Measurements from ENCODE around the gene RAC2. TPM values are rescaled to one million over a fixed set of nuclear protein-coding genes. Genes with fewer than 3 reads are reported as not detected.

Gene RAC2
- total RNA-seq, 4 donors from 2014 or later, result 2.6 to 8.6 (median 6.7) TPM

DNA sequence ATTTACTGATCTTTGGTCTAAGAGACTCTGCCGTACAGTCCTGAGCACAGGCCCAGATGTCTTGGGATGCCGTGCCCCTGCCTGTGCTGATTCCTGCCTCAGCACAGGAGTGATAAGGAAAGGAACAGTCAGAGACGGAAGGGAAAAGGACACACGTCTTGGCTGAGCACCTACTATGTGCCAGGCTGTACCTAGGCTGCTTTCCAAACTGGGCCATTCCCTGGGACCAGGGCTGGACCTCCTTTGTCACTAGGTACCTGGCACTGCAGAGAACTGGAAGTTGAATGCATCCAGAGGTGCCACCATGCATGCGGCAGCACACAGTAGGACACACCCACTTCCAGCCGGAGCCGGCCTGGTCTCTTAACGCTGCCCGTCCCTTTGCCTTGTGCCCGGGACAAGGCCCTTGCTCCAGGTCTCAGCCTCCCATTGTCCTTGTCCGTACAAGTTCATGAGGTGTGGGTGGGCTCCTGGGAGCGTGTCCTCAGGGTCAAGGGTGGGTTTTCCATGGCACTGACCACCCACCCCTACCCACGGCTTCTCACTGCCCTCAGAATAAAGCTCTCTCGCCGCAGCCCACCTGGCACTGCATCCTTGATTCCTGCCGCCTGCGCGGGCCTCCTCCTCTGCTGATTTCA lies 30.7 kb downstream of the RAC2 start:
- no peak for TF ChIP-seq POLR2A (IDR thresholded peaks at IDR 0.05)
- no peak for TF ChIP-seq CTCF (IDR thresholded peaks at IDR 0.05)
- intact Hi-C loops (cut with DNase I; ENCODE audit: low total_unique reads), result no loop called here
- WGBS, 2 donors, result 90 to 92% methylated on average over 16 to 18 of the region's 18 CpGs
- DNase-seq (ENCODE audit: low spot score in 2 of 2), result no peak
- H3K4me3 ChIP-seq (ENCODE audit: low read depth, poor library complexity, severe bottlenecking), result no peak overlapping the region

GRCh38 chr22:37212174-37212906 lies 31.7 kb downstream of the RAC2 start, which contains the start of gene SSTR3:
TSS of gene SSTR3 (minus strand) at chr22:37212477. CDS start at chr22:37207803, 4,674 bp downstream.
- 19 to 22% methylated on average over 23 of the region's 23 CpGs for WGBS, 2 donors
- intact Hi-C loops (cut with DNase I; ENCODE audit: low total_unique reads), result no loop called here
- no peak for DNase-seq (ENCODE audit: low spot score in 2 of 2)

GRCh38 chr22:37211866-37212173 lies 32.2 kb downstream of the RAC2 start:
- 74 to 81% methylated on average over 6 of the region's 6 CpGs for WGBS, 2 donors
- H3K4me3 ChIP-seq (ENCODE audit: low read depth, poor library complexity, severe bottlenecking), result no peak overlapping the region
- intact Hi-C loops (cut with DNase I; ENCODE audit: low total_unique reads), result no loop called here
- DNase-seq (ENCODE audit: low spot score in 2 of 2), result no peak
- TF ChIP-seq POLR2A (IDR thresholded peaks at IDR 0.05) (no peak), CTCF (IDR thresholded peaks at IDR 0.05) (no peak)

More at GRCh38 chr22:37212174-37212906, 31.7 kb downstream of the RAC2 start, which contains the start of gene SSTR3:
- TF ChIP-seq CTCF (IDR thresholded peaks at IDR 0.05), result no peak
- no peak for TF ChIP-seq POLR2A (IDR thresholded peaks at IDR 0.05)
- H3K4me3 ChIP-seq (ENCODE audit: low read depth, poor library complexity, severe bottlenecking), result no peak within 1 kb of the TSS

DNA sequence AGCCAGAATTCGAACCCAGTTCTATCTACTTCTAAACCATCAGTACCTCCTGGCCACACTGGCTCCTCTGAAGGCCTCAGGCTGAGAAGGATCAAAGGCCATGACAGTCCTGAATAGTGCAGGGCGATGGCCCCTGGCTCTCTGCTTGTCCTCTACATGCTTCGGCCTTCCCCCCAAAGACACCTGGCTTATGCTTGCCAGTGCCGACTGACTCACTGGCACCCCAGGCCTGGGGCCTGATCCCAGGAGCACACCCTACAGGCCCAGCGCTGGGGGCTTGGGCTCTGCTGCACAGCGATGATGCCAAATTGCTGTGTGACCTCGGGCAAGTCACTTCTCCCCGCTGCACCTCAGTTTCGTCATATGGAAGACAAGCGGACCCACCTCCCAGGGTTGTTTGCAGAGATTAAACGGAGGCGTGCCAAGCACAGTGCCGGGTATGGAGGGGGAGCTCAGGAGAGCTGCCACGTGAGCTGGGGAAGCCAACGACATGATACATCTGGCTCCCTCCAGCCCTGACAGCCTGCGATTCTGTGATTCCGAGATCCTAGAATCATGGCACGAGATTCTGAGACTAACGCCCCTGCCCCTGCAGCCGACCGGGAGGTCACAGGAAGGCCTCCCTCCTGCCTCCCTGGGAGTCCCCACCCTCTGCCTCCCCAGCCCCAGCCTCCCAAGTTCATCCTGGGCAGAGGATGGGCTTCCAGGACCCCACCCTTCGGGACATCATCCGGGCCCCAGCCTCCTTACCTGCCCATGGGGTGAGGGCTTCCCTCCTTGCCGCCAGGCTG lies 32.8 kb downstream of the RAC2 start:
- intact Hi-C loops (cut with DNase I; ENCODE audit: low total_unique reads), result no loop called here
- TF ChIP-seq CTCF (IDR thresholded peaks at IDR 0.05) (no peak), POLR2A (IDR thresholded peaks at IDR 0.05) (no peak)
- no peak overlapping the region for H3K4me3 ChIP-seq (ENCODE audit: low read depth, poor library complexity, severe bottlenecking)
- WGBS, 2 donors, result 75 to 82% methylated on average over 24 of the region's 24 CpGs
- no peak for DNase-seq (ENCODE audit: low spot score in 2 of 2)

GRCh38 chr22:37210041-37210803 lies 33.8 kb downstream of the RAC2 start:
- intact Hi-C loops (cut with DNase I; ENCODE audit: low total_unique reads), result no loop called here
- no peak for DNase-seq (ENCODE audit: low spot score in 2 of 2)
- TF ChIP-seq CTCF (IDR thresholded peaks at IDR 0.05) (no peak), POLR2A (IDR thresholded peaks at IDR 0.05) (no peak)
- WGBS, 2 donors, result 61 to 67% methylated on average over 13 to 15 of the region's 15 CpGs
- H3K4me3 ChIP-seq (ENCODE audit: low read depth, poor library complexity, severe bottlenecking), result no peak overlapping the region
